Hippocampal formation (tissue), 2 donors: ENCODE results near the gene OR11A1.
"Not testable (repeated sequence)": the region's sequence is repeated elsewhere in the genome, so short reads cannot be mapped to it uniquely, and the experiment has no call there.

ENCODE experiments used
- DNase-seq, 2 donors: peaks; one replicate each; lab custom pipeline; 2025; lab: John Stamatoyannopoulos, UW

The OR11A1 gene

DNA sequence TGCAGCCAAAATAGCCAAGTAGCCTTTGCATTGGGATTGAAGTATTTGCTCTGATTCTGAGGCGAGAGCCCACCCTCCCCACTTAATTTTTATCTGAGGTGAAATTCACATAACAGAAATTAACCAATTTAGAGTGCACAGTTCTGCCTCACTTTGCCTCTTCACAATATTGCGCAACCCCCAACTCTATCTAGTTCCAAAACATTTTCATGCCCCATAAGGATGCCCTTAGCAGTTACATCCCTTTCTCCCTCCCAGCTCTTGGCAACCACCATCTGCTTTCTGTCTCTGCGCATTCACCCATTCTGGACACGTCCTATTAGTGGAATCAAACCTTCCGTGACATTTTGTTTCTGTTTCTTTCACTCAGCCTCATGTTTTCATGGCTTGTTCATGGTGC lies 21.9 kb upstream of the OR11A1 start:
- DNase-seq = no peak

DNA sequence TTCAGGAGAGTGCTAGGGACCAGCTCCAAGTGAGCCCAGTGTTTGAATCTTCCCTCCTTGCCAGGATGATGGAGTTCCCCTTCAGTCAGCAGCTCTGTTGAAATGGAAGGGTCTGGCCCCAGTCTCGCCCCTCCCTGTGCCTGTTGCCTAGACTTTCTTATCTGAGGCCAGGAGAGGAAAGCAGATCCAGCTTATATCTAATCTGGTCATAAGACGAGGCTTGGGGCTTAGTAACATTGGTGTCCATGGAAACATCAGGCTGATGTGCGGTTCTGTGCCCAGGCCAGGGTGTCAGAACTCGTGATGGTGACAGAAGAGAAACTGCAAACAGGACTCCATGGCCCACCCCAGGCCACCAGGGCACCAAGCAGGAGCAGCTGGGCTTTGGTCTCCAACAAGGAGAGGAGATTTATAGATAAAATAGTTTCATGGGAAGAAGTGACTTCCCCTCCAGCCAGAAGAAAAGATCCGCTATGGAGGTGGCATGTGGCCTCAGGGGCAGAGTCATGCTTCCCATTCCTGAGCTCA lies 21.1 kb upstream of the OR11A1 start:
- no peak for DNase-seq

DNA sequence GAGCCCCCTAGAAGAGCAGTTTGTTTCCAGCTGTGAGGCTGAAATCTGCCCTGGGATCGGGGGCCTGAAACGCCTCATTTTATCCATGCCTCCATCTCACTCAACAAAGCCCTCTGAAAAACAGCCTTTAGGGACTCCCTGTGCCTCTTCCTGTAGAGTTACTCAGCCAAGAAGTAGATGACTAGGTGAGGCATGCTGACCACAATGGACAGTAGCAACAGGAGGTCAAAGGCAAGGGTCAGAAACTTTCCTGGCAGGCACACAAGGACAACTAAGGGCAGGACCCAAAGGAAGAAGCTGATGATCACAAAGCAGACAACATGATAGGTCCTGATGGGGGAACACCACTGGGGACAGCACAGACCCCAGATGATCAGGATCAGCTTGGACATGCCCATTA lies 18.1 kb upstream of the OR11A1 start:
- DNase-seq = no peak

DNA sequence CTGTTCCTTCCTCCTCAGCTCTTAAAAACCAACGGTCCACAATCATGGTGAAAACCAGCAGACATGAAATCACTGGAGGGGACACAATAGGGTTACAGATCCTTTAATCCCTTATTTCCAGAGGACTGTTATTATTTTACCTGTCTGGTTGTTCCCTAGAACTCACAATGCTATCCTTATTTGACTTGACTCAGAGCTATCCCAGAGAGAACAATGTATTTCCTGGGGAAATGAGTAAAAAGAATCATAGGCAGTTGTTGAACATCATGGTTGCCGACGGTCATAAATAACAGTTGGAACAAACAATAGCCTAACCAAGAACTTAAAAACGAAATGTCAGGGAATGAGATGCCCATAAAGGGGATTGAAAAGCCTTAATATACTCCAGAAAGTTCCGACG lies 9.4 kb upstream of the OR11A1 start:
- DNase-seq = no peak

DNA sequence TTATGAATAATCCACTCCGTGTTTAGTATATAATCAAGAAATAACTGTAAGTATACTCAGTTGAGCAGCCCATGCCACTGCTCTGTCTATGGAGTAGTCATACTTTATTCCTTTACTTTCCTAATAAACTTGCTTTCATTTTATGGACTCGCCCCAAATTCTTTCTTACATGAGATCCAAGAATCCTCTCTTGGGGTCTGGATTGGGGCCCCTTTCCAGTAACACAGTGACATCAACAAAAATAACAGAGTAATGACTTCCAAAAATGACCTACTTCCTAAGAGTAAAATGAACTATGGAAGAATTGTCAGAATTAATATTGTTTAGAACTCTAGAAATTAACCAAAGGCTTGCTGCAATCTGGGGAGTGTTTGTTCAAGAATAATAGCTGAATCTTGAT lies 8.9 kb upstream of the OR11A1 start:
- DNase-seq = no peak

DNA sequence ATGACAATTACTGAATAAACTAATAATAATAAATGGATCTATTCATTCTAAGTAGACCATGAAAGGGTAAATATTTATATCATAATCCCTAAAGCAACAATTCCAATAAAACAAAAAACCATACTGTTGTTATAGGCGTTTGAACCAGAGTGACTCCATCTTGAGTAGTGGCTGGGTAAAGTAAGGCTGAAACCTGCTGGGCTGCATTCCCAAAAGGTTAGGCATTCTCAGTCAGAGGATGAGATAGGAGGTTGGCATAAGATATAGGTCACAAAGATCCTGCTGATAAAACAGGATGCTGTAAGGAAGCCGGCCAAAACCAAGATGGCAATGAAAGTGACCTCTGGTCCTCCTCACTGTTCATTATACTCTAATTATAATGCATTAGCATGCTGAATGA lies 8.4 kb upstream of the OR11A1 start:
- DNase-seq = no peak

DNA sequence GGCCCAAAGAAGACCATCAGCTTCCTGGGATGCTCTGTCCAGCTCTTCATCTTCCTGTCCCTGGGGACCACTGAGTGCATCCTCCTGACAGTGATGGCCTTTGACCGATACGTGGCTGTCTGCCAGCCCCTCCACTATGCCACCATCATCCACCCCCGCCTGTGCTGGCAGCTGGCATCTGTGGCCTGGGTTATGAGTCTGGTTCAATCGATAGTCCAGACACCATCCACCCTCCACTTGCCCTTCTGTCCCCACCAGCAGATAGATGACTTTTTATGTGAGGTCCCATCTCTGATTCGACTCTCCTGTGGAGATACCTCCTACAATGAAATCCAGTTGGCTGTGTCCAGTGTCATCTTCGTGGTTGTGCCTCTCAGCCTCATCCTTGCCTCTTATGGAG lies 5.2 kb upstream of the OR11A1 start:
- DNase-seq = no peak

DNA sequence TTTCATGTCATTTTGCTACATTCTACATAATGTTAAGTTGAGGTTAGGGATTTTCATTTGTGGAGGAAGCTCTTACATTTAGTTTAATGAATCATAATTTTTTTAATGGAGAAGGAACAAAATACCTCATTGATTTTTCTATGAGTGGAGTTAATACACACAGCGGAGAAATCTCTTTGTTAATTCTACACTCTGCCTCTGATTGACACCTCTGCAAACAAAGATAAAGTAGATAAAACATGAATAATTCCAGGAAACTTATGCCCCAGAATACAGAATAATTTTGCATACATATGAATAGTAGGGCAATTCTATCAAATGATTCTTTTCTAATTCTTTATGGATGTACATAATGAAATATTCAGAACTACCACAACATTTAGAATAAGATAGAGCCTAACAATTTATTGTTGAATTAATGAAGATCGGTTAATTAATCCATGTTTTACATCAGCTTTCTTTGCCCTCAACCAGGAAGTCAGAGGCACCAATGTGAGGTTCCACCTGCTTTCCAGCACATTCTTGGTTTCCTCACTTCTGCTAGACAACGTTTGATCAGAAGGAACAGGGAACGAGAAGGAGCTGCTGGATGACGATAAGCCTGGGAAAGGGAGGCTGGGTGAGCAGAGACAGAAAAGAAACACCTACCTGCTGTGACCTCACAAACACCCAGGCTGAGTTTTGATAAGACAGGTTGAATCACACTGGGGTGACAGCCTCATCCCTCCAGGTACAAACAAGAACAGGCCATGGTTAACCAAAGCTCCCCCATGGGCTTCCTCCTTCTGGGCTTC lies 4.3 kb upstream of the OR11A1 start:
- DNase-seq = no peak

DNA sequence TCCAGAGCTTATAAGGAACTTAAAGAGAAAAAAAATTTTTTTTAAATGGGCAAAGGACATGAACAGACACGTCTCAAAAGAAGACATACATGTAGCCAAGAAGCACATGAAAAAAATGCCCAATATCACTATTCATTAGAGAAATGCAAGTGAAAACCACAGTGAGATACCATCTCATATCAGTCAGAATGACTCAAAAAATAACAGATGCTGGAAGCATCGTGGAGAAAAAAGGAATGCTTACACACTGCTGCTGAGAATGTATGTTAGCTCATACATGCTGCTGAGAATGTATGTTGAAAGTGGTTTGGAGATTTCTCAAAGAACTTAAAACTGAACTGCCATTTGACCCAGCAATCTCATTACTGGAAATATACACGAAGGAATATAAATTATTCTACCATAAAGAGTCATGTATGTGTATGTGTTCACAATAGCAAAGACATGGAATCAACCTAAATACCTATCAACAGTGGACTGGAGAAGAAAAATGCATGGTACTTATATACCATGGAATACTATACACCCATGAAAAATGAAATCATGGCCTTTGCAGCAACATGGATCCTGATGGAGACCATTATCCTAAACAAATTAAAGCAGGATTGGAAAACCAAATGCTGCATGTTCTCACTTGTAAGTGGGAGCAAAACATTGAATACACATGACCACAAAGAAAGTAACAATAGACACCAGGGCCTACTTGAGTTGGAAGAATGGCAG lies 5.2 kb downstream of the OR11A1 start:
- no peak for DNase-seq

DNA sequence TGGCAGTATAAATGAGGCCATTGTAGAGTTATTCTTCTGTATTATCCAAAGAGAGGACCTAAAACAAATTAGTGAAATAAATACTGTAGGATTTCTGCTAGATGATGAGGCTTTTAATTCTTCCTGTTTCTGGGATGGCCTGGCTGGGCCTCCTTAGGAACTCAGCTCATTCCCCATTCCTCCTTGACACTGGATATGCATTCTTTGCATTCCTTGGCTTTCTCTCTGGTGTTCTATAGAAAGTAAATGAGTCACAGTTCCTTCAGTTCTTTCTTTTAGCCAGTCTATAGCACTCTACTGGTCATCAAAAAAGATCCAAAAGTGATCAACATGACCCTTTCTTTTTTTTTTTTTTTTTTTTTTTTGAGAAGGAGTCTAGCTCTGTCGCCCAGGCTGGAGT lies 9.2 kb downstream of the OR11A1 start:
- DNase-seq = no peak

DNA sequence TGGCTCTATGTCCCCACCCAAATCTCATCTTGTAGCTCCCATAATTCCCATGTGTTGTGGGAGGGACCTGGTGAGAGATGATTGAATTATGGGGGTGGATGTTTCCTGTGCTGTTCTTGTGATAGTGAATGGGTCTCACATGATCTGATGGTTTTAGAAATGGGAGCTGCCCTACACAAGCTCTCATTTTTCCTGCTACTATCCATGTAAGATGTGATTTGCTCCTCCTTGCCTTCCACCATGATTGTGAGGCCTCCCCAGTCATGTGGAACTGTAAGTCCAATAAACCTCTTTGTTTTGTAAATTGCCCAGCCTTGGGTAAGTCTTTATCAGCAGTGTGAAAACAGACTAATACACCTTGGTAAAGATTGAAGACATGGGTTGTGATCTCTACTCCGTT lies 12.8 kb downstream of the OR11A1 start:
- DNase-seq = not testable (repeated sequence)

DNA sequence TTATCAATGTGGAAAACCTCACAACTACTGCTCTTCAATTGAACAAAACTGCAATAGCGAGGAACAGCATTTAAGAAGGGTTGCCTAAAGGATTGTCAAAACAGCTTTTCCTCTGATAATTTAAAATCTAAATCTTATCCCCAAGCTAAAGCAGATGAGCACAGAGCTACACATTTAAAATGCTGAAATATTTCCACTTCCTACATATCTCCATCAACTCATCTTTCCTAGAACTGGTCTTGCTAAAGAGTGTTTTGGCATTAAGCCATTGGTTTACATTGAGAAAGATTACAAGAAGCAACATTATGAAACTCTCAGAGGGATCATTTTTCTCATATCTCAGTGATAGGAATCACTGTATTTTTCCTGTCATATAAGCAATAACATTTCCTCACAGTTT lies 14.2 kb downstream of the OR11A1 start:
- no peak for DNase-seq

DNA sequence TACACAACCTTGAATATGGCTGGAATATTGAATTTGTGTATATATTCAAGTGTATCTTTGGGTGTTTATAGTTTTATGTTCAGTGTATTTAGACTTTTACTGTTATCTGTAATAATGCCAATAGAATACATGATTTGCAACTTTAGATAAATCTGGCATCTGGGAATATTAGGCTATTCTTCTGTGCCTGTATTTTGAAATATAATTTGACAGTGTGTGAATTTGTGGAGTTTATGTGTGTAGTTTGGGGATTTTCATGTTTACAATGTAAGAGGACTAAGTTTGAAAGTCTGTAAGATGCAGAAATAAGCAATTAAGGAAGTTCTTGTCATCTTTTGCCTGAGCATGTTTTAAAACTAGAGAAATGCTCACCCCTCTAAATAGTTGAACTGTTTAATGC lies 17.9 kb downstream of the OR11A1 start, which contains the start of gene OR10C1:
Gene OR10C1 (plus strand): TSS at position 301 of the 400 bp plus-strand sequence. CDS start 710 bp downstream, outside the sequence.
- no peak for DNase-seq

DNA sequence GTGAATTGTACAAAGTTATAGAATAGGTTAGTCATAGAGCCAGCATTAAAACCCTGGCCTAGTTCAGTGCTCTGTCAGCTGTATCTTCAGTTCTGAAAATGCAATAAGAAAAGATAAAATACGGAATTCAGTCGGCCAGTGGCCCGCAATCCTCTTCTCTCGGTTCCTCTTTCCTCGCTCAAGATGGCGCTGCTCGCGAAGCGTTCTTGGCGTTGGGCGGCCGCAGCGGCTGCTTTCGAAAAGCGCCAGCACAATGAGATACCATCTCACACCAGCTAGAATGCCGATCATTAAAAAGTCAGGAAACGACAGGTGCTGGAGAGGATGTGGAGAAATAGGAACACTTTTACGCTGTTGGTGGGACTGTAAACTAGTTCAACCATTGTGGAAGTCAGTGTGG lies 20.1 kb downstream of the OR11A1 start:
- not testable (repeated sequence) for DNase-seq

DNA sequence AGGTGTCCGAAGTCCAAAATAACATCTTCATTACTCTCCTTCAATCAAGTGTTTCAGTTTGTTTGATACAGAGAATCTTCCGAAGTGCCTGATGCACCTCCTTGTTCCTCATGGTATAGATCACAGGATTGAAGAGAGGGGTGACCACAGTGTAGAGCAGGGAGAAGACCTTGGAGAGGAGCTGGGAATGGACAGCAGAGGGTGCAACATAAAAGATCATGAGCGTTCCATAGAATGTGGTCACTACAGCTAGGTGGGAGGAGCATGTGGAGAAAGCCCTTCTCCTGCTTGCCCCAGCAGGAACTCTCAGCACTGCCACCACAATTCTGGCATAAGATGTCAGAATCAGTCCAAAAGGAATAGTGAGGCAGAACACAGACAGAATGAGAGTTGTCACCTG lies 30.2 kb downstream of the OR11A1 start:
- no peak for DNase-seq

DNA sequence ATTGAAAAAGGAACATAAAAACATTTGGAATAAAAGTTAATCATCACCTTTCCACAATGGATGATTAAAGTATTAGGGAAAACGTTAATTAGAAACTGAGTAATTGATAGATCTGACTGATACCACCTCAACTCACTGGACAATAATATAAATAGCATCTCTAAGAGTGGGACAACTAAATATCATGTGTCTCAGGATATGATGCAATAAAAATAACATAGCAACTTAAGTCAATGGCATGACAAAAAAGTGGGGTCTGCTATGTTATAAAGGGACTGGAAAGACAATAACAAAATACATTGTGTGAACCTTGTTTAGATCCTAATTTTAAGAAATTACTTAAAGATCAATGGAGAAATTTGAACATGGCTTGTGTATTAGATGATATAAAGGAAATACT lies 31.8 kb downstream of the OR11A1 start:
- no peak for DNase-seq

DNA sequence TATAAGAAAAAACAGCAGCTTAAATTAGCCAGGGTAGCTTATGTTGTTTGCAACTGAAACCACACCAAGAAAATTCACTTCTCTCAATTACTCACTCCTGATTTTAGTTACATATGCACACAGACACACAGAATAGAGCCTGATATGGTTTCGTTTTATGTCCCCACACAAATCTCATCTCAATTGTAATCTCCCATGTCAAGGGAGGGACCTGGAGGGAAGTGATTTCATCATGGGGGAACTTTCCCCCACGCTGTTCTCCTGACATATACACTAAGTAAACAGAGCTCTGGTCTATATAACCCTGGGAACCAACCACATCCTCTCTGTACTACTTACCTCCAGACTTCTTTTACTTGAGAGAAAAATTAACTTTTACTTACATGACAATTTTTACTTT lies 32.3 kb downstream of the OR11A1 start:
- DNase-seq = no peak

DNA sequence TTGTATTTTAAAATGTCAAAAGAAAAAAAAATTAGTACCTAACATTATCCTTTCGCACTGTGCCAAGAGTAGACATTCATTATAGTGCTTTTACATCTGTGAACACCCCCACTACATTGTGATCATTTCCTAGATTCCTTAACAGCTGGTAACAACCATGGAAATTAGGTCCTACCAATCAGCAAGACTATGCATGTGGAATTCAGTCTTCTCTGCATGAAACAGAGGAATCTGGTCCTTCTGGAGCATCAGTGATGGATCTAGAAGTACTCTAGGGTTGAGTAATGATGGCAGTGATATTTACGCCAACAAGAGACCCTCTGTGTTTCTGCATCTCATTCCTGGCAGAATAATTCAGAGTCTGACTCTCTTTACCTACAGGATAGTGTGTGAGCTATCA lies 32.7 kb downstream of the OR11A1 start:
- no peak for DNase-seq

DNA sequence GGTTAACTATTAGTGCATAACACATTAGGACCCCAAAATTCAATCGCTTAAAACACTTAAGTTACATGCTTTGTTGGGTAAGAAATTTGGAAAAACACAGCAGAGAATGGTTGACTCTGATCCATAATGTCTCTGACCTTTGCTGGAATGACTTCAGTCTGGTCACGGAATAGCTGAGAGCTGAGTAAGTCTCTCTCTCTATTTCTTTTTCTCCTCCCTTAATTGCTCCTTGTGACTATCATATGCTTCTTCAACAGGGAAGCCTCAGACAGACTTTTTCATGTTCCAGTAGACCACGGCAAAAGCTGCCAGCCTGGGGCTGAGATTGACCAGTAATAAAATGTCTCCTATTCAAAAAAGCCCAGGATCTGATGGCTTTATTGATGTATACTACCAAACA lies 37.4 kb downstream of the OR11A1 start:
- DNase-seq = no peak

DNA sequence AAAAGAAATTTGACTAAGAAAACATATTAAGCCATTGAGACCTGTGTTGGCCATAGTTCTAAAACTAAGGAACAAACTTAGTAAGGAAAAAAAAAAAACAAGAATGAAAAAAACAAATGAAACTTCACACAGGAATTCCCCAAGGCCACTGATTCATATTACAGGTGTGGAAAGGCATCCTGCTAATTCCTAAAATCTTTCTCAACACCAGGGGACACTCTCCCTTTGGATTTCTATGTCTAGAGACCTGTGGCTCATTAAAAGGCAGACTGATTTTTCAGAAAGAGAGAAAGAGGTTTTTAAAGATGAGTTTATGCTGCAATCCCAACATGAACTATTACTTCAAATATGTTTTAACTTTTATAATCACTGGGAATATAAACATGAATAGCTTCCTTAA lies 42.3 kb downstream of the OR11A1 start, which contains the start of gene OR12D1:
Gene OR12D1 (plus strand): TSS at position 341 of the 400 bp plus-strand sequence.
- no peak for DNase-seq

DNA sequence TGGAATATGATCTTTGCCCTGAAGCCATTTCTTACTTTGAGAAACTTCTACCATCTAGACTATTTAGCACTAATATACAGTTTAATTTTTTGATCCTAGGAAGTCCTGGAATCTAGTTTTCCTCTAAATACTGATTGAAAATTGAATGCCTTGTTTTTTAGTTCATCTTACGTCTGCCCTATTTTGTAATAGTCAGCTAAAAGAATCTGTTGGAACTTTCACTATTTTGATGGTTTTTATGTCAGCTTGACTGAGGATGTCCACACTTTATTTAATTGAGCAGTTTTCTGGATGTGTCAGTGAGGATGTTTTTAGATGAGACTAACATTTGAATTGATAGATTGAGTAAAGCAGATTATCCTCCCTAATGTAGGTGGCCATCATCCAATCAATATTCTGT lies 53.1 kb downstream of the OR11A1 start:
- DNase-seq = no peak

DNA sequence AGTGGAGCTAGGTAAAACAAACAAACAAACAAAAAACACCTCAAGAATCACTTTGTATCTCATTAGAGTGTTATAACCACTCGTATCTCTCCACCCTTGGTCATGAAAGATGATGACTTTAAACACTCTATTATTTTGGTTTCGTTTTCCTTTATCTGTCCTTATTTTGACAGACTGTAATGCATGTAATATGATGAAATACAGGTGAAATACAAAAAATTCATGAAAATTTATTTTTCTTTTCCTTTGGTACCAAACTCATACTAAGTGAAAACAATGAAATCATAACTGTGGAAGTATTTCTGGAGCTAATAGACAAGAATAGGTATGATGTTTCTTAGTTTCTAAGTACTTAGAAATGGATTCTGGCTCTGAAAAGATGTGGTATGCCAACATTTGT lies 57.3 kb downstream of the OR11A1 start:
- no peak for DNase-seq

DNA sequence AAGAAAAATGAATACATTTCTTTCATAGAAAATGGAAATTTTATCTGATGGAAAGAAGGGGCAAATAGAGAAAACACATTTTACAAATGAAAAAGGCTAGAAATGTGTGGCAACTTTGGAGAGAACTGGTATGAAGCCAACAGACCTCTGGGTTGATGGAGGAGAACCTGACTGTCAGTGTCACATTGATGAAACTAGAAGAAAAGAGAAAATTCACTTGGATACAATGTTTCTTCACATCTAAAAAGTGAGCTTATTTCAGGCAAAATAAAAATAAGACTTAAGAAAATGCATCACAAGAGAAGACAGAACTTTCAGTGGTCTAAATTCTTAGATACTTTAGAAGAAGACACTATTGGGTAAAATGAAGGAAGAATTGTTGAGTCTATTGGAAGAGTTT lies 61.5 kb downstream of the OR11A1 start, which contains the start of gene OR12D2:
Gene OR12D2 (plus strand): TSS at position 301 of the 400 bp plus-strand sequence. CDS start 1,069 bp downstream, outside the sequence.
- no peak for DNase-seq
